Measurements from ENCODE around the gene ARHGAP40. TPM values are rescaled to one million over a fixed set of nuclear protein-coding genes. Genes with fewer than 3 reads are reported as not detected.
A peak's percentile ranks its signal among the peaks of the same experiment; 100 is the strongest.

Gene ARHGAP40
- total and polyA plus RNA-seq, 2 experiments from 2014 or later = 0.21 TPM; not detected in 1

- peaks cover 12% of the 10 kb centered on the region for H3K27me3 Mint-ChIP-seq (ENCODE audit: insufficient read depth, low read depth, poor library complexity)
- no peak overlapping the region for H3K4me3 Mint-ChIP-seq
- H3K9me3 Mint-ChIP-seq = no peaks in the 10 kb centered on the region
- Histone ChIP-seq H3K9me2 (ENCODE audit: insufficient read depth) (no peaks in the 10 kb centered on the region), H3F3A (replicated peaks; ENCODE audit: low read depth) (no peaks in the 10 kb centered on the region), H4K20me1 (replicated peaks; ENCODE audit: insufficient read depth) (no peaks in the 10 kb centered on the region), H3K4me3 (no peak overlapping the region), H3K27ac (ENCODE audit: low read depth) (no peak overlapping the region), H3K4me1 (ENCODE audit: insufficient read depth) (peaks cover 4% of the 10 kb centered on the region; the same call in 1 of the 2 replicates), H3K27me3 (ENCODE audit: insufficient read depth) (peaks cover 10% of the 10 kb centered on the region), H2AFZ (no peak overlapping the region), H3K4me2 (no peak overlapping the region), H3K36me3 (ENCODE audit: insufficient read depth) (no peaks in the 10 kb centered on the region), H3K79me2 (replicated peaks; ENCODE audit: insufficient read depth) (no peaks in the 10 kb centered on the region)
- peak; percentile 85 for DNase-seq (ENCODE audit: low spot score)
- H3K27ac Mint-ChIP-seq = no peak overlapping the region
- ATAC-seq = peak; percentile 99
- no peaks in the 10 kb centered on the region for H3K36me3 Mint-ChIP-seq (ENCODE audit: low read depth)
- peaks cover 8% of the 10 kb centered on the region for H3K4me1 Mint-ChIP-seq
- TF ChIP-seq ZNF331 (CRISPR knock-in tag; IDR thresholded peaks at IDR 0.05; ENCODE audit: low read depth) (no peak), CTCF (conservative IDR thresholded peaks at IDR 0.05; ENCODE audit: low read depth in 2 of 2) (peak; percentile 73 to 82), ZNF462 (CRISPR knock-in tag; IDR thresholded peaks at IDR 0.05) (no peak), NANOG (IDR thresholded peaks at IDR 0.05; ENCODE audit: borderline replicate concordance) (no peak)
Observed at GRCh38 chr20:38658879-38659596, 57.4 kb downstream of the ARHGAP40 start.
